ENCODE results near the gene DOCK4.
A peak's percentile ranks its signal among the peaks of the same experiment; 100 is the strongest.
"Not testable (repeated sequence)": the region's sequence is repeated elsewhere in the genome, so short reads cannot be mapped to it uniquely, and the experiment has no call there.

The DOCK4 gene, protein sequence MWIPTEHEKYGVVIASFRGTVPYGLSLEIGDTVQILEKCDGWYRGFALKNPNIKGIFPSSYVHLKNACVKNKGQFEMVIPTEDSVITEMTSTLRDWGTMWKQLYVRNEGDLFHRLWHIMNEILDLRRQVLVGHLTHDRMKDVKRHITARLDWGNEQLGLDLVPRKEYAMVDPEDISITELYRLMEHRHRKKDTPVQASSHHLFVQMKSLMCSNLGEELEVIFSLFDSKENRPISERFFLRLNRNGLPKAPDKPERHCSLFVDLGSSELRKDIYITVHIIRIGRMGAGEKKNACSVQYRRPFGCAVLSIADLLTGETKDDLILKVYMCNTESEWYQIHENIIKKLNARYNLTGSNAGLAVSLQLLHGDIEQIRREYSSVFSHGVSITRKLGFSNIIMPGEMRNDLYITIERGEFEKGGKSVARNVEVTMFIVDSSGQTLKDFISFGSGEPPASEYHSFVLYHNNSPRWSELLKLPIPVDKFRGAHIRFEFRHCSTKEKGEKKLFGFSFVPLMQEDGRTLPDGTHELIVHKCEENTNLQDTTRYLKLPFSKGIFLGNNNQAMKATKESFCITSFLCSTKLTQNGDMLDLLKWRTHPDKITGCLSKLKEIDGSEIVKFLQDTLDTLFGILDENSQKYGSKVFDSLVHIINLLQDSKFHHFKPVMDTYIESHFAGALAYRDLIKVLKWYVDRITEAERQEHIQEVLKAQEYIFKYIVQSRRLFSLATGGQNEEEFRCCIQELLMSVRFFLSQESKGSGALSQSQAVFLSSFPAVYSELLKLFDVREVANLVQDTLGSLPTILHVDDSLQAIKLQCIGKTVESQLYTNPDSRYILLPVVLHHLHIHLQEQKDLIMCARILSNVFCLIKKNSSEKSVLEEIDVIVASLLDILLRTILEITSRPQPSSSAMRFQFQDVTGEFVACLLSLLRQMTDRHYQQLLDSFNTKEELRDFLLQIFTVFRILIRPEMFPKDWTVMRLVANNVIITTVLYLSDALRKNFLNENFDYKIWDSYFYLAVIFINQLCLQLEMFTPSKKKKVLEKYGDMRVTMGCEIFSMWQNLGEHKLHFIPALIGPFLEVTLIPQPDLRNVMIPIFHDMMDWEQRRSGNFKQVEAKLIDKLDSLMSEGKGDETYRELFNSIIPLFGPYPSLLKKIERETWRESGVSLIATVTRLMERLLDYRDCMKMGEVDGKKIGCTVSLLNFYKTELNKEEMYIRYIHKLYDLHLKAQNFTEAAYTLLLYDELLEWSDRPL (N-terminal part only)

DNA sequence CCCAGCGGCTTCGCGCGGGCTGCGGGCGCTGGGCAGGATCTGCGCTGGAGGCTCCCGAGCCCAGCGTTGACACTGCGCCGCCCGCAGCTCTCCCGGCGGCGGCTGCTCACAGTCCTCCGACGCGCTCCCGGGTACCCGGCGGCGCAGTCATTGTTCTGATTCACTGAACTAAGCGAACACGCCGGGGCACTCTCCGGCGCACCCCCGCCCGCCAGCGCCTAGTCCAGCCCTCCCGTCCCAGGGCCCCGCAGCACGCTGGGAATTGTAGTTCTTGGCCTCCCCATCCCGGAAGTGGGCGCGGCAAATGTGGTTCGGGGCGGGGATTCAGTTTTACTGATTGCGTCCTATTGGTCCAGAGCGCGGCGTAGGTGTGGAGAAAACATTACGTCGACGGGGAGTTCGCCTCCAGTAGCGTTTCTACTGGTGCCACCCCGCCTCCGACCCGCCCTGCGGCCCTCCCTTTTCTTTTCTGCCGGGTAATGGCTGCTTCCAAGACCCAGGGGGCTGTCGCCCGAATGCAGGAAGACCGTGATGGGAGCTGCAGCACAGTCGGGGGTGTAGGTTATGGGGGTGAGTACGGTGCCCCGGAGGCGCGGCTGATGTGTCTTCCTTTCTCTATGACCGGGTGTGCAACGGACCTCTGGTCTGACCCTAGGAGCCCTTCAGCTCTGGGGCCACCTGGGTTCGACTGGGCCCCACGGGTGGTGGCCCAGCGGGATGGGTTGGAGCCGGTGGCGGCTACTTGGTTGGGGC, at the start of gene DOCK4, which contains the start of gene ZNF277:
TSS of gene DOCK4 (minus strand) at position 162 of the 753 bp plus-strand sequence. CDS start 261 bp downstream, outside the sequence.
TSS of gene ZNF277 (plus strand) at position 458 of the 753 bp plus-strand sequence. CDS start at position 480, 22 bp downstream.
- peak; percentile 100 for DNase-seq

DNA sequence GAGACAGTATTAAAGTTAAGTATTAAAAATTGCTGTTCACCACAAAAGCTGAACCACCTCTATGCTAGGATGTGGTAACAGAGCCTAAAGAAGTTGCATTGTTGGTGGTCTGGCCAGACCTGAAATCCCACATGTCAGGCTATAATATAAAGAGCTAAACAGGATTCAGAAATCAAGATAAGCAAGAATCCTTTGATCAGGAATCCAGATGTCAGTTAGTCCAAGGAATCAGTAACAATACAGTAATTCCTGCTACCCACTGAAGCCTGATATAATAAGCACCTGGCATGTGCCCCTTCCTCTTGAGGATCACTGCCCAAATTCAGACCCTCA, 49.2 kb upstream of the DOCK4 start:
- DNase-seq, result no peak

- no peak for DNase-seq
Measured at GRCh38 chr7:112254709-112255387, 48.6 kb upstream of the DOCK4 start.

- no peak for DNase-seq
Measured at GRCh38 chr7:112254156-112254555, 48.0 kb upstream of the DOCK4 start.

- no peak for DNase-seq
Measured at GRCh38 chr7:112252691-112253090, 46.5 kb upstream of the DOCK4 start.

GRCh38 chr7:112252141-112252540, 45.9 kb upstream of the DOCK4 start:
- DNase-seq, result no peak

DNA sequence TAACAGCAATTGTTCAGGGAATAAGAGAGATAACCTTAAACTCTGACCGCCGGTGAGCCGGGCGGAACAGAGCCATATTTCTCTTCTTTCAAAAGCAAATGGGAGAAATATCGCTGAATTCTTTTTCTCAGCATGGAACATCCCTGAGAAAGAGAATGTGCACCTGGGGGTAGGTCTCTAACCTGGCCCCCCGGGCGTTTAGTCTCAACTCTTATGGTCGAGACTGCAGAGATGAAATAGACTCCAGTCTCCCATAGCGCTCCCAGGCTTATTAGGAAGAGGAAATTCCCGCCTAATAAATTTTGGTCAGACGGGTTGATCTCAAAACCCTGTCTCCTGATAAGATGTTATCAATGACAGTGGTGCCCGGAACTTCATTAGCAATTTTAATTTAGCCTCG, 43.8 kb upstream of the DOCK4 start:
- not testable (repeated sequence) for DNase-seq

- DNase-seq, result no peak
Measured at GRCh38 chr7:112248598-112248997, 42.4 kb upstream of the DOCK4 start.

GRCh38 chr7:112238852-112239610, 32.8 kb upstream of the DOCK4 start:
- DNase-seq, result no peak

GRCh38 chr7:112238330-112238729, 32.1 kb upstream of the DOCK4 start:
- no peak for DNase-seq

DNA sequence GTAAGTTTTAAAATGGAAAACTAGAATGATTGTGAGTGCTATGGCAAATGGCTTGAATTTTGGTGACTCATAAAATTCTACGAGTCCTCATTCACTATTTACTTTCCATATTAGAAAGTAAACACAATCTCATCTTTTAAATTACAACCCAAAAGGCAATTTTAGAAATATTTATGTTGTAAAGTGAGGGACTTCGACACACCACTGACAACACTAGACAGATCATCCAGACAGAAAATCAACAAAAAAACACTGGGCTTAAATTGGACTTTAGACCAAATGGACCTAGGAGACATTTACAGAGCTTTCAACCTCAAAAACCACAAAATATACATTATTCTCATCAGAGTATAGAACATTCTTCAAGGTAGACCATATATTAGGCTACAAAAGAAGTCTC, 30.4 kb upstream of the DOCK4 start:
- no peak for DNase-seq

- no peak for DNase-seq
Measured at GRCh38 chr7:112234147-112234546, 27.9 kb upstream of the DOCK4 start.

DNA sequence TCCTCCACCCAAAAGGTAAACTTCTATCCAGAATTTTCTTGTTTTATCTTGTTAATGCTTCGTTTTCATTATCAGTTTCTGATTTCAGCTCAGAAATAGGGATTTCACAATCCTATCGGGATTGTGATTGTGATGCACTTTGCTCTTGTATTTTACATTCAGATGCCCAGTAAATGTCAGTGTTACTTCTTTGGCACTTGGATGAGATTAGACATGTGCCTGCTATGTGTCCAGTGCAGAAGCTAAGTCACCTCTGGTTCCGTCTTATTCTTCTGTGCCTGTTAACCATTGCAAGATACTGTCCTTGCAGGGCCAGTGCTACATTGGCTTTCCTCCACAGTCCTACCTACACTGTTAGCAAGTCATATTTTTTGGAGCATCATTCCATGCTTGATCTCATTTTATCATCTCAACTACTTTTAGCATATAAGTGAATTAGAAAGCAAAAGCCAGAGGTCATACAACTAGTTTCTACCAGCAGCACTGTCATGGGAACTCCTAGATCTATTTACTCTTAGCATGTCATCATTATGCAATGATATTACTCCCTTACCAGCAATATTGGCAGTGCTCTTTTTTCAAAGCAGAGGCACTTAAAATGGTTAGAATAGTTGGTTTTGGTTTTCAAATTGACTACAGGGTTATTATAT, 27.0 kb upstream of the DOCK4 start:
- no peak for DNase-seq

GRCh38 chr7:112232212-112232978, 26.2 kb upstream of the DOCK4 start:
- no peak for DNase-seq

DNA sequence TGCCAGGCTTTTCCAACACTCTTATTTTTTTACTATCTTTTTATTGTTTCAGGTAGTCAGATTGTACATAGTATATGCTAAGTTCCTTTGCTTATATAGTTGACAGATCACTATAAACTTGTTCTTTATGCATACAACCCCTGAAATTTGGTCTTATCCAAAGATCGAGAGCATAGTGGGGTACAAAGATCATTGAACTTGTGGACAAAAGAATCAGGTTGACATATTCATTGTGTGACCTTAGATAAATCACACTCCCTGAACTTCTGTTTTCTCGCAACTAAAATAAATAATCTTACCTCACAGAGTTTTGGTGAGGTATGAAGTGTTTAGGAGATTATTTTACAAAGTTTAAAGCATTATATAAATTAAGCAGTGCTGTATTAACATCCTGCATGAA, 22.4 kb upstream of the DOCK4 start:
- no peak for DNase-seq

GRCh38 chr7:112226701-112227276, 20.6 kb upstream of the DOCK4 start:
- DNase-seq, result no peak

DNA sequence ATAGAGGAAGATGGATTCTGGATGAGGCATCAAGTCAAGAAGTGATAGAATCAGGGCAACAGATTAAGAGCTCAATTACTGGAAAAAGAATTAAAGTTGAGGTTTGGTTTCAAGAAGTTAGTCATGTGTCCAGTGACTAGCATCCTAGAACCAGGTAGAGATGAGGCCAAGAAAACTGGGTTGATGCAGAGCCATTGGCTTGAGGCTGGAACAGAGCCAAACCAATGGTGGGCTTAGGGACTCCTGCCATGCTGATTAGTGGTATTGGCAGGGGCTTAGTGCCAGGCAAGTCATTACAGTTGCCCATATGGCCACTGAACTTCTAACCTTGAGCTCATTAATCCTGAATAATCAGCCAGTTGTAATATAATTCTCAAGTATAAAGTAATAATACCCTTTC, 18.8 kb upstream of the DOCK4 start:
- no peak for DNase-seq

GRCh38 chr7:112224186-112224585, 18.0 kb upstream of the DOCK4 start:
- no peak for DNase-seq

DNA sequence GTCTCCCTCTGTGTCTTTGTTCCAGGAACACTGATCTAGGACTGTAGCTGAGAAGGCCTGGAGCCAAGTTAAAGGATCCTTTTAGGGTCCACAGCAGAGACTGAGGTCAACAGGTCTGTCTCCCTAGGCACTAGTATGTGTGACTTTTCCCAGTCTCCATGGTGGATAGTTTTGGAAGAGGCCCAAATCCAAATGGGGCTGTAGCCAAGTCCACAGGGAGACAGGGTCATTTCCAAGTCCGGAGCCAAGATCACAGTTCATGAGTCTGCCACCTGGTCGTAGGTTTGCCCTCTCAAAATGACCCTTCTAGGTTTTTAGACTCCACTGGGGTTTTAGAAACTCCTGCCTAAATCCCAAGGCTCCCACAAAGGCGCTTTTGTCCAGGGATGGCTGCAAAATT, 17.1 kb upstream of the DOCK4 start:
- DNase-seq, result no peak
